HCT116 (cell line): Measurements from ENCODE around the gene FNDC1.

ENCODE experiments used
- CBX3 ChIP-seq: IDR thresholded peaks from 2 replicates; pipeline ENCODE4 v1.6.1; 2012; ENCODE audit warnings: low read depth
- CEBPB ChIP-seq: IDR thresholded peaks from 2 replicates; pipeline ENCODE4 v1.6.1; 2012; ENCODE audit warnings: low read depth
- CTCF ChIP-seq, 3 experiments: fragments of 200-600 bp in 1 of 3; sonication (generic) in 1 of 3; IDR thresholded peaks in 2 of 3; conservative IDR thresholded peaks in 1 of 3; 2 replicates each; pipeline ENCODE4 v1.5.1; 2012 to 2017; ENCODE audit warnings: low read depth in 2 of 3, low read length in 2 of 3, antibody characterized with exemption in 1 of 3, borderline replicate concordance in 1 of 3, control low read depth in 1 of 3, mild to moderate bottlenecking in 1 of 3, mixed read lengths in 1 of 3, mixed run types in 1 of 3, moderate library complexity in 1 of 3; ENCODE audit not compliant: insufficient read depth in 1 of 3
- EGR1 ChIP-seq: IDR thresholded peaks from 2 replicates; pipeline ENCODE4 v1.6.1; 2012; ENCODE audit warnings: low read depth
- EZH2 ChIP-seq: fragments of 200-600 bp; sonication (generic); IDR thresholded peaks from 2 replicates; pipeline ENCODE4 v1.6.1; 2017; ENCODE audit warnings: antibody characterized with exemption, mixed run types
- EZH2phosphoT487 ChIP-seq: fragments of 200-600 bp; IDR thresholded peaks from 2 replicates; pipeline ENCODE4 v1.6.1; 2018; ENCODE audit warnings: antibody characterized with exemption, borderline replicate concordance
- FOSL1 ChIP-seq: IDR thresholded peaks from 2 replicates; pipeline ENCODE4 v1.6.1; 2012; ENCODE audit warnings: low read depth
- JUND ChIP-seq: IDR thresholded peaks from 2 replicates; pipeline ENCODE4 v1.6.1; 2012
- MAX ChIP-seq: IDR thresholded peaks from 2 replicates; pipeline ENCODE4 v1.6.1; 2012
- POLR2A ChIP-seq: IDR thresholded peaks from 2 replicates; pipeline ENCODE4 v1.7.0; 2011; ENCODE audit warnings: borderline replicate concordance; ENCODE audit not compliant: insufficient read depth, insufficient read length; ENCODE audit errors: extremely low read depth
- POLR2AphosphoS5 ChIP-seq: IDR thresholded peaks from 2 replicates; pipeline ENCODE4 v1.6.1; 2011; ENCODE audit warnings: mild to moderate bottlenecking, low read depth, low read length, moderate library complexity
- SP1 ChIP-seq: IDR thresholded peaks from 2 replicates; pipeline ENCODE4 v1.6.1; 2012; ENCODE audit warnings: low read depth
- YY1 ChIP-seq: IDR thresholded peaks from 2 replicates; pipeline ENCODE4 v1.6.1; 2011; ENCODE audit warnings: low read length, low read depth, moderate library complexity, mild to moderate bottlenecking; ENCODE audit not compliant: insufficient replicate concordance; ENCODE audit errors: extremely low read depth
- TF ChIP-seq, protein P1 (sequence below): IDR thresholded peaks from 2 replicates; pipeline ENCODE4 v1.6.1; 2011; ENCODE audit warnings: mild to moderate bottlenecking, low read length, moderate library complexity; ENCODE audit not compliant: insufficient replicate concordance; ENCODE audit errors: extremely low read depth

DNA sequence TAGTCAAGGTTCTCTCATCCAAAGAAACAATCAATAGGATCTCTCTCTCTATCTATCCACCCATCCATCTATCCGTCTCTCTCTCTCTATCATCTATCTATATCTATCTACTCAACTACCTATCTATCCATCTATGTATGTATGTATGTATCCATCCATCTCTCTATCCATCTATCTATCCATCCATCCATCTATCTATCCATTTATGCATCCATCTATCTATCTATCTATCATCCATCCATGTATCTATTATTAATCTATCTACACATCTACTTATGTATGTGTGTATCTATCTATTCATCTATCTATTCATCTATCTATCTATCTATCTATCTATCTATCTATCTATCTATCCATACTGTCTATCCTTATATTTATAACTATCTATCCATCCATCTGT lies 99.3 kb downstream of the FNDC1 start:
- TF ChIP-seq, protein P1, sequence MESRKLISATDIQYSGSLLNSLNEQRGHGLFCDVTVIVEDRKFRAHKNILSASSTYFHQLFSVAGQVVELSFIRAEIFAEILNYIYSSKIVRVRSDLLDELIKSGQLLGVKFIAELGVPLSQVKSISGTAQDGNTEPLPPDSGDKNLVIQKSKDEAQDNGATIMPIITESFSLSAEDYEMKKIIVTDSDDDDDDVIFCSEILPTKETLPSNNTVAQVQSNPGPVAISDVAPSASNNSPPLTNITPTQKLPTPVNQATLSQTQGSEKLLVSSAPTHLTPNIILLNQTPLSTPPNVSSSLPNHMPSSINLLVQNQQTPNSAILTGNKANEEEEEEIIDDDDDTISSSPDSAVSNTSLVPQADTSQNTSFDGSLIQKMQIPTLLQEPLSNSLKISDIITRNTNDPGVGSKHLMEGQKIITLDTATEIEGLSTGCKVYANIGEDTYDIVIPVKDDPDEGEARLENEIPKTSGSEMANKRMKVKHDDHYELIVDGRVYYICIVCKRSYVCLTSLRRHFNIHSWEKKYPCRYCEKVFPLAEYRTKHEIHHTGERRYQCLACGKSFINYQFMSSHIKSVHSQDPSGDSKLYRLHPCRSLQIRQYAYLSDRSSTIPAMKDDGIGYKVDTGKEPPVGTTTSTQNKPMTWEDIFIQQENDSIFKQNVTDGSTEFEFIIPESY, result no peak
- TF ChIP-seq CTCF (IDR thresholded peaks at IDR 0.05 in 2 of 3, conservative IDR thresholded peaks at IDR 0.05 in 1 of 3; ENCODE audit: borderline replicate concordance in 1 of 3, insufficient read depth in 1 of 3, low read depth in 2 of 3, low read length in 2 of 3), result no peak
- no peak for TF ChIP-seq MAX
- TF ChIP-seq EZH2, result no peak
- TF ChIP-seq POLR2AphosphoS5, result no peak
- TF ChIP-seq JUND, result no peak
- TF ChIP-seq EGR1, result no peak
- TF ChIP-seq CBX3, result no peak
- no peak for TF ChIP-seq POLR2A
- TF ChIP-seq YY1, result no peak
- TF ChIP-seq CEBPB, result no peak
- TF ChIP-seq FOSL1, result no peak
- TF ChIP-seq SP1, result no peak
- TF ChIP-seq EZH2phosphoT487, result no peak
